Prostate gland (tissue), 2 donors: ENCODE results near the gene BDH1.

Experiments
- CTCF ChIP-seq, 4 experiments: fragments of 200-600 bp in 2 of 4; fragments of 450-650 bp in 2 of 4; sonication (generic) in 2 of 4; IDR thresholded peaks; 1 replicate in 3 of 4; 2 replicates in 1 of 4; pipeline ENCODE4 v1.5.1; 2016 to 2019; ENCODE audit warnings: antibody characterized with exemption in 4 of 4, mild to moderate bottlenecking in 2 of 4, moderate library complexity in 2 of 4
- POLR2A ChIP-seq: fragments of 450-650 bp; IDR thresholded peaks from one replicate; pipeline ENCODE4 v1.6.1; 2016; ENCODE audit warnings: antibody characterized with exemption, mild to moderate bottlenecking

- TF ChIP-seq CTCF (IDR thresholded peaks at IDR 0.05) (peak; percentile 67 to 87 (median 81)), POLR2A (no peak)
These were observed 43.5 kb upstream of the BDH1 start for GRCh38 chr3:197599089-197599765.
